Measurements from ENCODE around the gene BCAM. TPM values are rescaled to one million over a fixed set of nuclear protein-coding genes. Genes with fewer than 3 reads are reported as not detected.

Gene BCAM
- total RNA-seq, 4 donors from 2014 or later, result 24.1 to 52.7 (median 36.9) TPM

DNA sequence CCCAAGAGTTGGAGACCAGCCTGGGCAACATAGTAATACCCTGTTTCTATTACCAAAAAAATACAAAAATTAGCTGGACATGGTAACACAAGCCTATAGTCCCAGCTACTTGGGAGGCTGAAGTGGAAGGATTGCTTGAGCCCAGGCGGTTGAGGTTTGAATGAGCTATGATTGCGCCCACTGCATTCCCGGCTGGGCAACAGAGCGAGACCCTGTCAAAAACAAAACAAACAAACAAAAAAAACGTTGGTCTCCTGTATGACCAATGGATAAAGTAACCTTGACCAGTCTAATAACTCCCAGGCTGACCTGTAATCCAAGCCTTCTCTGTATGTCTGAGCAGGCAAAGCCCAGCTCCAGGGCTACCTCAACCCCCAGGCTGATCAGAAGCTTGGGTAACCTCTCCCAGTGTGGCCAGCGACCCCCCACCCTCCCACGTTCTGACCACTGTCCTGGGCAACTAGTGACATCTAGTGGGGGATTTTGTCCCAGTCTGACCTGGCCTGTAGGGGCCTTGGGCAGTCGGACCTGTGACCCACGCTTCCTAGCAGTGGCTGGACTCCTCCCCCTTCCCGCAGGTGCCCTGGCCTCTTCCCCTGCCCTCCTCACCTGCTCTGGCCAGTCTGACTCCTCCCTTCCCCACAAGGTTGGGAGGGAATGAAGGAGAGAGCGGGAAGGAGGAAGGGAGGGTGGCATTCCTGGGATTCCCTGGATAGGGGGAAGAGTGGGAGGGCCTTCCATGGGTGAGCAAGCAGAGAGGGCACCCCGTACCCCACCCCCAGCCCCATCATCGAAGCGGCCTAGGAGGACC lies 1.0 kb upstream of the BCAM start:
- Histone ChIP-seq H3K36me3 (peaks cover 0 to 5% of the 10 kb centered on the region in 2 donors), H3K9me3 (no peaks in the 10 kb centered on the region), H3K27me3 (no peaks in the 10 kb centered on the region), H3K27ac (peak overlapping the region in 3 of 4 donors; percentile 70 to 78 (median 77)), H3K4me1 (peaks cover 0 to 41% (median 19%) of the 10 kb centered on the region in 3 donors), H3K4me3 (peak overlapping the region in 1 of 2 donors; percentile 66)
- TF ChIP-seq POLR2A (IDR thresholded peaks at IDR 0.05), result no peak
- no peak for TF ChIP-seq POLR2AphosphoS5 (IDR thresholded peaks at IDR 0.05)
- TF ChIP-seq EP300 (IDR thresholded peaks at IDR 0.05), result no peak
- TF ChIP-seq, protein P1, sequence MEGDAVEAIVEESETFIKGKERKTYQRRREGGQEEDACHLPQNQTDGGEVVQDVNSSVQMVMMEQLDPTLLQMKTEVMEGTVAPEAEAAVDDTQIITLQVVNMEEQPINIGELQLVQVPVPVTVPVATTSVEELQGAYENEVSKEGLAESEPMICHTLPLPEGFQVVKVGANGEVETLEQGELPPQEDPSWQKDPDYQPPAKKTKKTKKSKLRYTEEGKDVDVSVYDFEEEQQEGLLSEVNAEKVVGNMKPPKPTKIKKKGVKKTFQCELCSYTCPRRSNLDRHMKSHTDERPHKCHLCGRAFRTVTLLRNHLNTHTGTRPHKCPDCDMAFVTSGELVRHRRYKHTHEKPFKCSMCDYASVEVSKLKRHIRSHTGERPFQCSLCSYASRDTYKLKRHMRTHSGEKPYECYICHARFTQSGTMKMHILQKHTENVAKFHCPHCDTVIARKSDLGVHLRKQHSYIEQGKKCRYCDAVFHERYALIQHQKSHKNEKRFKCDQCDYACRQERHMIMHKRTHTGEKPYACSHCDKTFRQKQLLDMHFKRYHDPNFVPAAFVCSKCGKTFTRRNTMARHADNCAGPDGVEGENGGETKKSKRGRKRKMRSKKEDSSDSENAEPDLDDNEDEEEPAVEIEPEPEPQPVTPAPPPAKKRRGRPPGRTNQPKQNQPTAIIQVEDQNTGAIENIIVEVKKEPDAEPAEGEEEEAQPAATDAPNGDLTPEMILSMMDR (IDR thresholded peaks at IDR 0.05), result peak in 2 of 4 experiments; percentile 38 to 62
- 18 to 36% methylated on average over 7 to 8 of the region's 14 CpGs for WGBS, 2 donors (ENCODE audit: low coverage in 1 of 2)
- ATAC-seq, result peak; percentile 45

DNA sequence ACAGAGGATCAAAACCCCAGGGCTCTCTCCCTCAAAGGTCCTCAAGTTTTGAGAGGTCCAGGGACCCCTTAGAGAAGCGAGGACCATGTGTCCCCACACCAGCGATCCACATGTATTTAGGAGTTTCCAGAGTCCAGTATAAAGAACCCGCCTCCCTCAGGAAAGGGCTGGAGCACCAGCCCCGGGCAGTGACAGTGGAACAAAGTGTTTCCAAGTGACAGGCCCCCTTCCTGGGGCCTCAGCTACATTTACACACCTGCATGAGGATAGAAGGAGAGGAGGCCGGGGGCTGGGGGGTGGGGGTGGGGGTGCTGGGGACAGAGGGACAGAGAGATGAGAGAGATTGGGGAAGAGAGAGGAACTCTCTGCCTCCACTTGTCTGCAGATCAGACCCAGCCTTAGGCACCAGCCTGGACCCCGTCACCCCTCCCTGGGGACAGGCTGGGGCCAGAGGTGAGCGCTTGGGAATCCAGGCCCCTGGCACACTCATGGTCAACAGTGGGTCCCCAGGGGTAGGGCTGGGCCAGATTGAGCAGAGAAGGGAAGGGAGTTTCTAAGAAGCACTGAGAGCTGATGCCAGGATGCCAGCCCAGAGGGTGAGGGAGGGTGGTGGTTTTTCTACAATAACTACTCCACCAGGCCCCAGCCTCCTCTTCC lies 802 bp downstream of the BCAM start:
- ATAC-seq, result no peak
- Histone ChIP-seq H3K36me3 (peaks cover 0 to 23% of the 10 kb centered on the region in 2 donors), H3K27me3 (no peaks in the 10 kb centered on the region), H3K9me3 (no peaks in the 10 kb centered on the region), H3K4me1 (peaks cover 0 to 41% (median 19%) of the 10 kb centered on the region in 3 donors), H3K27ac (peak overlapping the region in 3 of 4 donors; percentile 70 to 78 (median 77)), H3K4me3 (peak overlapping the region; percentile 35 to 66)
- TF ChIP-seq EP300 (IDR thresholded peaks at IDR 0.05), result no peak
- TF ChIP-seq, protein P1 (IDR thresholded peaks at IDR 0.05), result no peak
- TF ChIP-seq POLR2A (IDR thresholded peaks at IDR 0.05), result no peak
- WGBS, 2 donors (ENCODE audit: low coverage in 1 of 2), result 63% methylated on average over 2 of the region's 7 CpGs; no CpG with 5 or more reads in 1 of the 2 donors

DNA sequence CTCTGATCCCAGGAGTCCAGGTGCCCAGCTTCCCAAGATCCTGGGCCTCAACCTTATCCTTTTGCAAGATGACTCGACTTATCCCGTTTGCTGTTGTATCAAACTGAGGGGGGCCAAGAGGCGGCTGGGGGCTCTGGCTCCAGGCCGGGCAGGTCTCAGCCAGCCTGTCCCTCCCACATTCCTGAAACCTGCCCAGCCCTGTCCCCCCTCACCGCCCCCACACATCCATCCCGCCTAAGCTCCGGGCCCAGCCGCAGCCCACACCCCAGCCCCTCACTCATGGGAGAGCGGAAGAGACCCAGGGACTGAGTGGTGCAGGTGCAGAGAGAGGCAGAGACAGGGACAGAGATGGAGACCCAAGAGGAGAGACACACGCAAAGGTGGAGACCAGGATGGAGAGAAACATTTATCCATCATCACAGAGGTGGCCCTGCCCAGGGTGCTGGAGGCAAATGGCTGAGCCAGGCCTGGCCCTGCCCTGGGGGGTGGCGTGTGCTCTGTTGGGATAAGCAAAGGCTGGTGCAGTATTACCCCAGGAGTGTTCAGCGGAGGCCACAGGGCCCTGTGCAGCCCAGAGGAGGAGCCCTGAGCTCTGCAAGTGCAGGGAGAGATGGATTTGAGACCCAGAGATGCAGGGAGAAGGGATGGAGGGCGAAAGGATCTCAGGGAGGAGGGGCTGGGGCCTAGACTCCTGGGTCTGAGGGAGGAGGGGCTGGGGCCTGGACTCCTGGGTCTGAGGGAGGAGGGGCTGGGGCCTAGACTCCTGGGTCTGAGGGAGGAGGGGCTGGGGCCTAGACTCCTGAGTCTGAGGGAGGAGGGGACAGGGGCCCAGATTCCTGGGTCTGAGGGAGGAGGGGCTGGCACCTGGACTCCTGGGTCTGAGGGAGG lies 1.6 kb downstream of the BCAM start:
- H3K36me3 ChIP-seq, result peaks cover 0 to 31% of the 10 kb centered on the region in 2 donors
- H3K4me1 ChIP-seq, result peaks cover 0 to 41% (median 19%) of the 10 kb centered on the region in 3 donors
- no peaks in the 10 kb centered on the region for H3K27me3 ChIP-seq
- peak overlapping the region in 1 of 2 donors; percentile 66 for H3K4me3 ChIP-seq
- WGBS, 2 donors (ENCODE audit: low coverage in 1 of 2), result 80% methylated on average over 6 of the region's 13 CpGs; no CpG with 5 or more reads in 1 of the 2 donors
- no peak for ATAC-seq
- H3K9me3 ChIP-seq, result no peaks in the 10 kb centered on the region
- no peak for TF ChIP-seq POLR2A (IDR thresholded peaks at IDR 0.05)
- TF ChIP-seq, protein P1 (IDR thresholded peaks at IDR 0.05), result no peak
- TF ChIP-seq EP300 (IDR thresholded peaks at IDR 0.05), result no peak
- TF ChIP-seq POLR2AphosphoS5 (IDR thresholded peaks at IDR 0.05), result no peak
- peak overlapping the region in 1 of 4 donors; percentile 78 for H3K27ac ChIP-seq

DNA sequence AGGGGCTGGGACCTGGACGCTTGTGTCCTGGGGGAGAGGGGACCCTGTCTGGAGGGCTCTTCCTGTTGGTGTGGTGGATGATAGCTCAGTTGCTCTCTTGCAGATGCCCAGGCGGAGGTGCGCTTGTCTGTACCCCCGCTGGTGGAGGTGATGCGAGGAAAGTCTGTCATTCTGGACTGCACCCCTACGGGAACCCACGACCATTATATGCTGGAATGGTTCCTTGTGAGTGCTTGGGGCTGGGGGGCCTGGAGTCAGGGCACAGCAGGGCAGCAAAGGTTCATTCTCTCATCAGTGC lies 2.2 kb downstream of the BCAM start:
- no CpG with 5 or more reads among the region's 7 CpGs for WGBS, 2 donors (ENCODE audit: low coverage in 1 of 2)
- H3K4me3 ChIP-seq, result peak overlapping the region in 1 of 2 donors; percentile 66

More for the DNA sequence above, 2.2 kb downstream of the BCAM start:
- peaks cover 0 to 32% of the 10 kb centered on the region in 2 donors for H3K36me3 ChIP-seq
- TF ChIP-seq, protein P1 (IDR thresholded peaks at IDR 0.05), result no peak
- TF ChIP-seq POLR2AphosphoS5 (IDR thresholded peaks at IDR 0.05), result no peak
- TF ChIP-seq POLR2A (IDR thresholded peaks at IDR 0.05), result no peak
- no peak for TF ChIP-seq EP300 (IDR thresholded peaks at IDR 0.05)
- peaks cover 0 to 41% (median 19%) of the 10 kb centered on the region in 3 donors for H3K4me1 ChIP-seq
- ATAC-seq, result no peak
- no peak overlapping the region for H3K27ac ChIP-seq
- H3K9me3 ChIP-seq, result no peaks in the 10 kb centered on the region
- H3K27me3 ChIP-seq, result no peaks in the 10 kb centered on the region

Data from gastroesophageal sphincter (tissue), 4 donors.